WTC11 (cell line): ENCODE data around the gene SPATA9. TPM values are rescaled to one million over a fixed set of nuclear protein-coding genes. Genes with fewer than 3 reads are reported as not detected.

Source experiments
- ATAC-seq: fragments of 200-7000 bp; cut with Tn5 transposase; 2 replicates; pipeline ENCODE4 v1.10.0; 2021; ENCODE audit warnings: mild to moderate bottlenecking, moderate library complexity
- CTCF ChIA-PET: fragments of 300-600 bp; sonication (Branson Sonifier 250); formaldehyde crosslinking; loops from one replicate; lab custom pipeline; 2021; ENCODE audit warnings: antibody characterized with exemption; lab: Charles Lee
- POLR2A ChIA-PET: fragments of 350-600 bp; sonication (Branson Sonifier 250); formaldehyde crosslinking; loops from one replicate; lab custom pipeline; 2021; ENCODE audit warnings: antibody characterized with exemption; lab: Charles Lee
- DNase-seq: peaks from one replicate; pipeline ENCODE4 v3.0.0; 2021; ENCODE audit warnings: low spot score
- H3K27ac Mint-ChIP-seq: 2 replicates; pipeline ENCODE4 v1.8.0; 2021; ENCODE audit warnings: mixed read lengths
- H3K27me3 Mint-ChIP-seq: 2 replicates; pipeline ENCODE4 v1.8.0; 2021; ENCODE audit warnings: low read depth, mild to moderate bottlenecking, moderate library complexity, mixed read lengths
- H3K36me3 Mint-ChIP-seq: 2 replicates; pipeline ENCODE4 v1.8.0; 2021; ENCODE audit warnings: mixed read lengths
- H3K4me1 Mint-ChIP-seq: 2 replicates; pipeline ENCODE4 v1.8.0; 2022; ENCODE audit warnings: mixed read lengths
- H3K4me3 Mint-ChIP-seq: 2 replicates; pipeline ENCODE4 v1.8.0; 2021; ENCODE audit warnings: mild to moderate bottlenecking, moderate library complexity, mixed read lengths
- H3K9me3 Mint-ChIP-seq: 2 replicates; pipeline ENCODE4 v1.8.0; 2021; ENCODE audit warnings: mixed read lengths
- ARID4B ChIP-seq: sonication (generic); formaldehyde crosslinking; IDR thresholded peaks from 2 replicates; pipeline ENCODE4 v1.8.0; 2023; ENCODE audit warnings: missing genetic modification reagents, mild to moderate bottlenecking, borderline replicate concordance
- ATF1 ChIP-seq: sonication (generic); formaldehyde crosslinking; IDR thresholded peaks from 2 replicates; pipeline ENCODE4 v1.8.1; 2023; ENCODE audit warnings: mild to moderate bottlenecking, moderate library complexity, missing genetic modification reagents
- ATF6 ChIP-seq: sonication (generic); formaldehyde crosslinking; IDR thresholded peaks from 2 replicates; pipeline ENCODE4 v1.8.1; 2023; ENCODE audit warnings: mild to moderate bottlenecking, missing genetic modification reagents
- ERG ChIP-seq: fragments of 250-450 bp; sonication (Bioruptor Pico); IDR thresholded peaks from 2 replicates; pipeline ENCODE4 v1.8.0; 2021; ENCODE audit warnings: mild to moderate bottlenecking
- FOXK1 ChIP-seq: sonication (generic); formaldehyde crosslinking; IDR thresholded peaks from 2 replicates; pipeline ENCODE4 v1.8.0; 2022; ENCODE audit warnings: mild to moderate bottlenecking, moderate library complexity, missing genetic modification reagents
- FOXP1 ChIP-seq: sonication (generic); formaldehyde crosslinking; IDR thresholded peaks from 2 replicates; pipeline ENCODE4 v1.8.0; 2022; ENCODE audit warnings: missing genetic modification reagents, mild to moderate bottlenecking, moderate library complexity, borderline replicate concordance
- GRHL2 ChIP-seq: fragments of 250-450 bp; sonication (Bioruptor Pico); IDR thresholded peaks from 2 replicates; pipeline ENCODE4 v1.8.0; 2022; ENCODE audit warnings: mild to moderate bottlenecking, moderate library complexity; ENCODE audit not compliant: insufficient replicate concordance, severe bottlenecking
- GTF2I ChIP-seq: fragments of 250-450 bp; sonication (Bioruptor Pico); conservative IDR thresholded peaks from 2 replicates; pipeline ENCODE4 v1.4.0; 2021; ENCODE audit warnings: mild to moderate bottlenecking
- JUN ChIP-seq: sonication (generic); formaldehyde crosslinking; IDR thresholded peaks from 2 replicates; pipeline ENCODE4 v1.8.0; 2023; ENCODE audit warnings: mild to moderate bottlenecking, missing genetic modification reagents
- NR3C1 ChIP-seq: sonication (generic); formaldehyde crosslinking; conservative IDR thresholded peaks from 2 replicates; pipeline ENCODE4 v1.8.1; 2023; ENCODE audit warnings: low read depth, mild to moderate bottlenecking, missing genetic modification reagents
- PREB ChIP-seq: sonication (generic); formaldehyde crosslinking; IDR thresholded peaks from 2 replicates; pipeline ENCODE4 v1.8.1; 2022; ENCODE audit warnings: mild to moderate bottlenecking, missing genetic modification reagents, moderate library complexity, borderline replicate concordance
- TEAD1 ChIP-seq: sonication (generic); formaldehyde crosslinking; IDR thresholded peaks from 2 replicates; pipeline ENCODE4 v1.8.0; 2022; ENCODE audit warnings: mild to moderate bottlenecking, missing genetic modification reagents
- TEAD4 ChIP-seq: sonication (generic); formaldehyde crosslinking; IDR thresholded peaks from 2 replicates; pipeline ENCODE4 v1.8.0; 2022; ENCODE audit warnings: mild to moderate bottlenecking, missing genetic modification reagents
- USF2 ChIP-seq: sonication (generic); formaldehyde crosslinking; IDR thresholded peaks from 2 replicates; pipeline ENCODE4 v1.8.1; 2023; ENCODE audit warnings: mild to moderate bottlenecking, missing genetic modification reagents, moderate library complexity
- ZNF232 ChIP-seq: sonication (generic); formaldehyde crosslinking; IDR thresholded peaks from 2 replicates; pipeline ENCODE4 v1.8.0; 2022; ENCODE audit warnings: mild to moderate bottlenecking, missing genetic modification reagents
- ZNF263 ChIP-seq: sonication (generic); formaldehyde crosslinking; IDR thresholded peaks from 2 replicates; pipeline ENCODE4 v1.8.1; 2022; ENCODE audit warnings: low read depth, mild to moderate bottlenecking, moderate library complexity, missing genetic modification reagents
- ZNF317 ChIP-seq: sonication (generic); formaldehyde crosslinking; IDR thresholded peaks from 2 replicates; pipeline ENCODE4 v1.8.1; 2023; ENCODE audit warnings: low read depth, mild to moderate bottlenecking, moderate library complexity, missing genetic modification reagents, borderline replicate concordance
- ZNF512 ChIP-seq: sonication (generic); formaldehyde crosslinking; IDR thresholded peaks from 2 replicates; pipeline ENCODE4 v1.8.1; 2022; ENCODE audit warnings: missing genetic modification reagents, borderline replicate concordance
- ZSCAN18 ChIP-seq: fragments of 250-450 bp; sonication (Bioruptor Pico); IDR thresholded peaks from 2 replicates; pipeline ENCODE4 v2.1.2; 2022; ENCODE audit warnings: mild to moderate bottlenecking, moderate library complexity
- total RNA-seq: library from RNA; stranded (reverse); gene quantifications from 3 replicates; pipeline ENCODE4 v1.2.3, GENCODE V29; 2021
- TF ChIP-seq, protein P1 (sequence below): sonication (generic); formaldehyde crosslinking; IDR thresholded peaks from 2 replicates; pipeline ENCODE4 v1.8.0; 2022; ENCODE audit warnings: mild to moderate bottlenecking, missing genetic modification reagents
- TF ChIP-seq, protein P2 (sequence below): sonication (generic); formaldehyde crosslinking; IDR thresholded peaks from 2 replicates; pipeline ENCODE4 v1.8.0; 2023; ENCODE audit warnings: missing genetic modification reagents

The SPATA9 gene
- total RNA-seq, 1 experiment from 2014 or later: not detected

DNA sequence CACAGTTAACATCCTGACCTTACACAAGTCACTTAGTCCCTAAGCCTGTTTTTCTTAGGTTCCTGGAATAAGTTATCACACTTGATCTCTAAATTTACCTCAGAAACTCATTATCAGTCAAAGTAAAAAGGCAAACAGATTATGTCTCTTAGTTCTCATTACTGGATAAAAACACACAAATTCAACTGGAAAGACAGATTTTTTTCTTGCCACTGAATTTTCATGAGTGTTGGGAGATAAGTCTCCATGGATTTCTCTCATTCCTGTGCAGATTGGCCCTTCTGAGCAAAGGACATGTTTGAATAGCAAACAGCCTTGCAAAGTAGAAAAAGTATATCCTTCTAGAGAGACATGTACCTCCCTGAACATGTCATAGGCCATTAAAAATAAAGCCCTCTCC is 10.2 kb downstream of the SPATA9 start:
- TF ChIP-seq ZNF263 (CRISPR knock-in tag) (no peak), GTF2I (CRISPR knock-in tag) (no peak), JUN (CRISPR knock-in tag) (no peak), ATF1 (CRISPR knock-in tag) (no peak), TEAD4 (no peak), FOXK1 (CRISPR knock-in tag) (no peak), ARID4B (no peak), FOXP1 (CRISPR knock-in tag) (no peak), ZNF232 (no peak)
- TF ChIP-seq, all 79 proteins: peak for 0
- ChIA-PET CTCF (no interaction called here), POLR2A (no interaction called here)
- H3K36me3 Mint-ChIP-seq: no peaks in the 10 kb centered on the region
- H3K27me3 Mint-ChIP-seq: no peaks in the 10 kb centered on the region
- 0 out of 2 replicates have a peak, but pooled peaks cover 4% of the 10 kb centered on the region for H3K4me1 Mint-ChIP-seq
- H3K4me3 Mint-ChIP-seq: no peak overlapping the region
- ATAC-seq (no peak), DNase-seq (no peak)
- H3K9me3 Mint-ChIP-seq: no peaks in the 10 kb centered on the region
- H3K27ac Mint-ChIP-seq: no peak overlapping the region

DNA sequence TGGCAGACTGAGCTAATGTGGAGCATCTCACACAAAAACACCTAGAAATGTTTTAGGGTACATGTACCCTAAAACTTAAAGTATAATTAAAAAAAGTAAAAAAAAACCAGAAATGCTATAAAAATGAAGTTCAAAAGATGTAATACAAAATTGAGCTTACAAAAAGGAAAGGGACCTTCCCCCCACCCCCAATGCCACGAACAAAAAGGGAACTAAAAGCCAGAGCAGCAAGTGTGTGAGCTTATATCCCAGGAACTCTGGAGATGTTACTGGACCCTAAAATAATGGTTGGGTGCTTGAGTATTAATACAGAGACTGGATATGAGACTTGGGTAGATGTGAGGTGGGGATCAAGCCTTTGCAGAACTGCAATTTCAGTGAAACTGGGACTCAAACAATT is 11.0 kb downstream of the SPATA9 start:
- DNase-seq (no peak), ATAC-seq (no peak)
- H3K4me3 Mint-ChIP-seq: no peak overlapping the region
- H3K27ac Mint-ChIP-seq: no peak overlapping the region
- ChIA-PET POLR2A (no interaction called here), CTCF (no interaction called here)
- H3K36me3 Mint-ChIP-seq: no peaks in the 10 kb centered on the region
- 0 out of 2 replicates have a peak, but pooled peaks cover 4% of the 10 kb centered on the region for H3K4me1 Mint-ChIP-seq
- no peaks in the 10 kb centered on the region for H3K9me3 Mint-ChIP-seq
- H3K27me3 Mint-ChIP-seq: no peaks in the 10 kb centered on the region
- TF ChIP-seq TEAD4 (no peak), NR3C1 (no peak), ATF6 (no peak), ZNF317 (CRISPR knock-in tag) (no peak), ATF1 (CRISPR knock-in tag) (no peak), ZNF512 (CRISPR knock-in tag) (no peak), TEAD1 (CRISPR knock-in tag) (no peak), USF2 (CRISPR knock-in tag) (no peak), ERG (no peak), PREB (CRISPR knock-in tag) (no peak), JUN (CRISPR knock-in tag) (no peak), ZSCAN18 (CRISPR knock-in tag) (no peak), GRHL2 (CRISPR knock-in tag) (no peak)
- TF ChIP-seq, protein P1, sequence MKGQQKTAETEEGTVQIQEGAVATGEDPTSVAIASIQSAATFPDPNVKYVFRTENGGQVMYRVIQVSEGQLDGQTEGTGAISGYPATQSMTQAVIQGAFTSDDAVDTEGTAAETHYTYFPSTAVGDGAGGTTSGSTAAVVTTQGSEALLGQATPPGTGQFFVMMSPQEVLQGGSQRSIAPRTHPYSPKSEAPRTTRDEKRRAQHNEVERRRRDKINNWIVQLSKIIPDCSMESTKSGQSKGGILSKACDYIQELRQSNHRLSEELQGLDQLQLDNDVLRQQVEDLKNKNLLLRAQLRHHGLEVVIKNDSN (CRISPR knock-in tag): no peak
- TF ChIP-seq, protein P2, sequence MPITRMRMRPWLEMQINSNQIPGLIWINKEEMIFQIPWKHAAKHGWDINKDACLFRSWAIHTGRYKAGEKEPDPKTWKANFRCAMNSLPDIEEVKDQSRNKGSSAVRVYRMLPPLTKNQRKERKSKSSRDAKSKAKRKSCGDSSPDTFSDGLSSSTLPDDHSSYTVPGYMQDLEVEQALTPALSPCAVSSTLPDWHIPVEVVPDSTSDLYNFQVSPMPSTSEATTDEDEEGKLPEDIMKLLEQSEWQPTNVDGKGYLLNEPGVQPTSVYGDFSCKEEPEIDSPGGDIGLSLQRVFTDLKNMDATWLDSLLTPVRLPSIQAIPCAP (CRISPR knock-in tag): no peak
